Activated CD4-positive, alpha-beta T cell treated with anti-CD3 and anti-CD28 coated beads, Interleukin-2, amount 50 U/mL, for 48 hours (primary cell): ENCODE results near the gene FFAR1.

Experiments
- DNase-seq, 2 experiments: peaks; one replicate each; pipeline ENCODE4 v3.0.0-alpha.2; 2020

FFAR1 gene

DNA sequence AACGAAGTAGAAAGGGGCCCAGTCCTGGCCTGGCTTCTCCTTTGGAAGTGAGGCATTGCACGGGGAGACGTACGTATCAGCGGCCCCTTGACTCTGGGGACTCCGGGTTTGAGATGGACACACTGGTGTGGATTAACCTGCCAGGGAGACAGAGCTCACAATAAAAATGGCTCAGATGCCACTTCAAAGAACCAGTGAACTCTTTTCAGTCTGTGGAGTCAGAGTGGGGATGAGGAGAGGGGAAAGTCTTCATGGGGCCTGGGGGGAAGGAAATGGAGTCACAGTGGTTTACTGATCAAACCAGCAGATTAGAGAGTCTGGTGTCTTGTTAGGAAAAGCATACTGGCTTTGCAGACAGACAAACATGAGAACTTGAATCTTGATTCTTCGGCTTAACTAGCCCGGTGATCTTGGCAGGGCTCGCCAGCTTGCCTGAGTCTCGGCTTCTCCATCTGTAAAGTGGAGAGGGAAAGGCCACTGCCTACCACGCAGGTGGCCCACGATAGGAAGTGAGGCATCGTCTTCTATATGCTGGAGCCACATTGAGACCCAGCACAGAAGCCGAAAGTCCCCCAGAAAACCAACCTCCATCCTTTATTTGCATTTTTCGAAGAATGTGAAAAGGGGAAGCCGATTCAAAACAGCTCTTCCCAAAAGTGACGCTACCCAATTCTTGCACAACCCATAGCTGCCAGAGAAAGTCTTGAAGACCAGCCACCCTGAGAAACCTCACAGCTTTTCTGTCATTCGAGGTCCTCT, at the start of gene FFAR1:
Gene FFAR1, plus strand, starts transcription at position 732 of the 759 bp plus-strand sequence. CDS start 3,650 bp downstream, outside the sequence.
- DNase-seq: peak; percentile 56 to 69

DNA sequence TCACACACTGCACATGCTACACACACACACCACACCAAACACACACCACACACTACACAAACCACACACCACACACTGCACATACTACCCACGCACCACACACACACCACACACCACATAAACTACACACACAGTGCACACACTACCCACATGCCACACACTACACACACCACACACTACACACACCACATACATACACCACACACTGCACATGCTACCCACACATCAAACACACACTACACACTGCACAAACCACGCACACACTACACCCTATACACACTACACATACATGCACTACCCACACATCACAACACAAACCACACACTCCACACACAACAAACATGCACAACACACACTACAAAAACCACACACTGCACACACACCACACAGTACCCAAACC, 49.8 kb upstream of the FFAR1 start:
- DNase-seq: no peak

DNA sequence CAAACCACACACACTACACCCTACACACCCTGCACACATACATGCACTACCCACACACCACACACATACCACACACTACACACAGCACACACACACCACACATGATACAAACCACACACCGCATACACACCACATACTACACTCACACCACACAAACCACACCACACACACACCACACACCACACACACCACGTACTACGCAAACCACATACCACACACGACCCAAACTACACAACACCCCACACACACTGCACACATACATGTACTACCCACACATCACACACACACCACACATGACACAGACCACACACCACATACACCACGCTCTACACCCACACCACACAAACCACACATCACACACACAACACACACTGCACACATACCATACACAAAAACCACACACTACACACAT, 49.1 kb upstream of the FFAR1 start:
- DNase-seq: no peak

- DNase-seq: no peak
Measured at GRCh38 chr19:35299523-35300338, 48.0 kb upstream of the FFAR1 start.

DNA sequence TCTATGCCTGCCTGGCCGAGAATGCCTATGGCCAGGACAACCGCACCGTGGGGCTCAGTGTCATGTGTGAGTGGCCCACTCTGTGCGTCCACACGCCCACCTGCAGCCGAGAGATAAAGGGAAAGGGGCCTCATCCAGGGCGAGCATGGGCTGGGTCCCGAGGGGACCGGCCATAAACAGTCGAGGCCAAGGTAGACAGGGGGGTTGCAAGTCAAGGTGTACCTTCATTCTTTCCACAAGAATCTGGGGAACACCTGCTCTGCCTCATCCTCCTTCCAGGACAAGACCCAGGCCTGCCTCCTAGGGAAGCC, 47.4 kb upstream of the FFAR1 start:
- no peak for DNase-seq

DNA sequence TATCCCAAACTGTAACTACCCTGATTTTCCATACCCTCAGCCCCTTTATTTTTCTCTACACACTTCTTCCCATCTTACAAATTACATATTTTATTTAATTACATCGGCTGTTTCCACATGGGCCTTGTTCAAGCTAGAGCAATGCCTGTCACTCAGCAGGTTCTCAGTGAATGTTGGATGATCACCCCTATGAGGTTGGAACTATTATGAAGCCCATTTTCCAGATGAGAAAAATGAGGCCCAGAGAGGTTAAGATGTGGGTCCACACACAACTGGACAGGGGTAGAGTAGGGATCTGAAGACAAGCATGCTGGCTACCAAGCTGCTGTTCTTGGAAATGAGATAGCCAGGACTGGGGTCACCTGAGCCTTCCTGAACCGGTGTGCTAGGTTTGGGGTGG, 45.7 kb upstream of the FFAR1 start:
- no peak for DNase-seq

DNA sequence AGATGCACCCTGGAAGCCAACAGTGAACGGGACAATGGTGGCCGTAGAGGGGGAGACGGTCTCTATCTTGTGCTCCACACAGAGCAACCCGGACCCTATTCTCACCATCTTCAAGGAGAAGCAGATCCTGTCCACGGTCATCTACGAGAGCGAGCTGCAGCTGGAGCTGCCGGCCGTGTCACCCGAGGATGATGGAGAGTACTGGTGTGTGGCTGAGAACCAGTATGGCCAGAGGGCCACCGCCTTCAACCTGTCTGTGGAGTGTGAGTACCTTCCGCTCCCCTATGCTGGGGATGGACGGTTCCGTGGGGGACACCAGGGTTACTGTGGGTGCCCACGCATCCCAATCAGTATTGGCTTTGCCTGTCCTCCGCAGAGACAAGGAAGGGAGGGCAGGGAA, 45.3 kb upstream of the FFAR1 start:
- DNase-seq: no peak

DNA sequence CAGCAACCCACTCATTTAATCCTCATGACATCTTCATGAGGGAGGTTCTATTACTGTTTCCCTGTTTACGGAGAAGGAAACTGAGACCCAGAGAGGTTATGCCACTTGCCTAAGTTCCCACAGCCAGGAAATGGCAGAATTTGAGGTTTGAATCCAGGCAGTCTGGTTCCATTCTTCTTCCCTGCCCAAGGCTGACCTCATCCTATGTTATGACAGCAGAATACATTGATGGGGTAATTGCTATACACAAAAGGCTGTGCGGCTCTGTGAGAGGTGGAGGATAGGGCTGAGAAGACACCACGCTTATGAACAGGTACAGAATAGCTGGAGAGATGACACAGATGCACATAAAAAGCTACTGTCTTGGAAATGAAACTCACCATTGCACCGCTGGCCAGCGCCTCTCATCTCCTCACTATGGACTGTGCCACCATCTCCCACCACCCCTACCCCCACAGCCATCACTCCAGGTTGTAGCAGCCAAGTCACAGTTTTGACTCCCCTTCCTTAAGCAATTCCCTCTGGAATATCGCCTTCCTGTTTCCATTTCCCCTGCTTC, 44.3 kb upstream of the FFAR1 start:
- DNase-seq: no peak

DNA sequence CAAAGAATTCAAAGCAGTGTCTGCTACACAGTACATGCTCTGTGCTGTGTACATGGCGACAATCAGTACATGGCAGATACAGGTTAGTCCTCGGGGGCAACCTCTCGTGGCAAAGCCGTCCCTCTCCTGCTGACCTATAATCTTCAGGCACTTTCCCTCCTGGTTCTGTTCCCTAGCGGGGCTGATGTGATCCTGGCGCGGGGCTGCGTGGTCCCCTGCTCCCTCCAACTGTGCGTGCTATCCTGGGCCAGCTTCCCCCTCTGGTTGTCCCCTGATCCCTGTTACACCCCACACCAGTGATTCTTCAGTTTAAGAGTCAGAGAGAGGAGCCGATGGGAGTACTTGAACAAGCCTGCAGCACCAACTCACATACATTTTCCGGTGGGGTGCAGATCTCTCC, 43.7 kb upstream of the FFAR1 start:
- no peak for DNase-seq

DNA sequence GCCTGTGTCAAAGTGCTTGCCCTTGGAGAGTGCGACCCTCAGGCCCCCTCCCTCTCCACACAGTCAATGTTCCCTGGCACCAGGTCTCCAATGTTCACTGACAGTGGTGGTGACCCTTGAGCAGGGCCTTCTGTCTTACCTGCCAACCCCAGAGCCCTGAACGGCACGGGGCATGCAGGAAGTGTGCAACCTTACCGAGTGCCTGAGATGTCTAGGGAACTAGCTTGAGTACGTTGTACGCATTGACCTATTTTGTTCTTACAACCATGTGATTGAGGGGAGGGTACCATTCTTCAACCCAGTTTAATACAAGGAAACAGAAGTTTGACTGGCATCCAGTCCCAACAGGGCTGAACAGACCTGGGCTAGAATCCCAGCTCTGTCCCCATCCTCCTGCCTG, 42.5 kb upstream of the FFAR1 start:
- no peak for DNase-seq

DNA sequence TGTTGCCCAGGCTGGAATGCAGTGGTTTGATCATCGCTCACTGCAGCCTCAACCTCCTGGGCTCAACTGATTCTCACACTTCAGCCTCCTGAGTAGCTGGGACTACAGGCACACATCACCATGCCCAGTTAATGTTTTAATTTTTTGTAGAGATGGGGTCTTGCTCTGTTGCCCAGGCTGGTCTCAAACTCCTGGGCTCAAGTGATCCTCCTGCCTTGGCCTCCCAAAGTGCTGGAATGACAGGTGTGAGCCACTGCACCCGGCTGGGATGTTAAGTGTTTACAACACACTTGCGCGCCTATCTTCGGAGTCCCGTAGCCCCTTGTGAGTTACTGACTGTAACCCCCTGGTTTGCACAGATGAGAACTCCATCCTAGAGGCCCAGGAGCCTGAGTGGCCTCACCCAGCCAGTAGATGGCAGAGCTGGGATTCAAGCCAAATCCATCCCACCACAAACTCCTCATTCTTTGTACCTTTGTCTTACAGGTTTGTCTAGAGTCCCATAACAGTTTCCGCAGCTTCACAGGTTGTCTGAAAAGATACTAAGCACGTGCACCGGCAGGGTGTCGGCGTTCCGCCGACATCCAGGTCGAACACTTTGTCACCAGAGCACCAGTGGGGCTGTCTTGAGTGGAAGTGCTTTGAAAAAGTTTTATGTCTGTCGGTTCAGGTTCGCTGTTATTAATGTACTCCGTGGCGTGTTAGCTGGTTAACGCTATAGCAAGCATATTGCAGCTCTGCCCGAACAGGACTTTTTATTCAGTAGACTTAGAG, 41.0 kb upstream of the FFAR1 start:
- peak in 1 of 2 experiments; percentile 27 for DNase-seq

DNA sequence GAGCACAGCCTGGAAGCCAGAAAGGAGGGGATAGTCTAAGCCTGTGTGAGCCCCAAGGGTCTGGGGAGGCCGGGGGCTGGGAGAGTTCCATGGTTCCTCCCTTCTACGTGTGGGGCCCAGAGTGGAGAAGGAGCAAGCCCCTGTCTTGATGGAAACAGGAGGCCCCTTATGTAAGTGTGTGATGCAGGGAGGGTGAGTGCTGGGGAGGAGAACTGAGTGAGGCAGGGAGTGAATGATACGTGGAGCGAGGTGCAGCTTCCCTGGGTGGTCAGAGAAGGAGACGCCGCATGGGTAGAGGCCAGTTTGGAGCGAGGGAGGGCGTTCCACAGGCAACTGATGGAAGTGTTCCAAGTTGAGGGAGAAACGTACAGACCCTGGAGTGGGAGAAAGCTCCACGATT, 39.8 kb upstream of the FFAR1 start:
- no peak for DNase-seq

- no peak for DNase-seq
Measured at GRCh38 chr19:35308910-35309309, 38.8 kb upstream of the FFAR1 start.

- DNase-seq: no peak
Measured at GRCh38 chr19:35309481-35310279, 38.0 kb upstream of the FFAR1 start.

DNA sequence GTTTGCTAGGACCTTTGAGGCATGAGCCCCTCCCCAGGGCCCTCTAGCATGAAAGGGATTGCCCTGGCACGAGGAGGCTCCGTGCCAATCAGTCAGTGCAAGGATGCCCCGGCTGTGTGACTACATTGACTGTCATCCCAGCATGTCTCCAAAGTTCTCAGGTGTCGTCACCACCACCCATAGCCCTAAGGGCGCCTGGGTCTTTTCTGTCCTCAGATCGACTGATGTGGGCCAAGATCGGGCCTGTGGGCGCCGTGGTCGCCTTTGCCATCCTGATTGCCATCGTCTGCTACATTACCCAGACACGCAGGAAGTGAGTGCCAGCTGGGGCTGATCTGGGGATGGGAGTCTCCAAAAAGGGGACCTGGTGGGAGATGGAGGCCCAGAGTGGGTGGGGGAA, 37.4 kb upstream of the FFAR1 start:
- DNase-seq: no peak

DNA sequence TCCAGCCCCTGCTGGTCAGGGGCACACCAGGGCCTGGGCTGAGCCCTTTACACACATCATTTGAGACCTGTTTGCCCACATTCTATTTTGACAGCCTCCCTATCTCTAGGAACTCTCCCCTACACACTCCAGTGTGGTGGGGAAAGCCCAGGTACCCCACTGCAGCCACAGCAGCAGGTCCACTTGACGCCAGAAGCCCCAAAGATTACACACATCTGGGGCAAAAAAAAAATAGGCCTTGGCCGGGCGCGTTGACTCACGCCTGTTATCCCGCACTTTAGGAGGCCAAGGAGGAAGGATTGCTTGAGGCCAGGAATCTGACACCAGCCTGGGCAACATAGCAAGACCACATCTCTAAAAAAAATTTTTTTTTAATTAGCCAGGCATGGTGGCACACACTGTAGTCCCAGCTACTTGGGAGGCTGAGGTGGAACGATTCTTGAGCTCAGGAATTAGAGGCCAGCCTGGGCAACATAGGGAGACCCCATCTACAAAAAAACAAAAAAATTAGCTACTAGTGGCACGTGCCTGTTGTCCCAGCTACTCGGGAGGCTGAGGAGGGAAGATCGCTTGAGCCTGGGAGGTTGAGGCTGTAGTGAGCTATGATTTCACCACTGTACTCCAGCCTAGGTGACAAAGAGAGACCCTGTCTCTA, 36.8 kb upstream of the FFAR1 start:
- no peak for DNase-seq

DNA sequence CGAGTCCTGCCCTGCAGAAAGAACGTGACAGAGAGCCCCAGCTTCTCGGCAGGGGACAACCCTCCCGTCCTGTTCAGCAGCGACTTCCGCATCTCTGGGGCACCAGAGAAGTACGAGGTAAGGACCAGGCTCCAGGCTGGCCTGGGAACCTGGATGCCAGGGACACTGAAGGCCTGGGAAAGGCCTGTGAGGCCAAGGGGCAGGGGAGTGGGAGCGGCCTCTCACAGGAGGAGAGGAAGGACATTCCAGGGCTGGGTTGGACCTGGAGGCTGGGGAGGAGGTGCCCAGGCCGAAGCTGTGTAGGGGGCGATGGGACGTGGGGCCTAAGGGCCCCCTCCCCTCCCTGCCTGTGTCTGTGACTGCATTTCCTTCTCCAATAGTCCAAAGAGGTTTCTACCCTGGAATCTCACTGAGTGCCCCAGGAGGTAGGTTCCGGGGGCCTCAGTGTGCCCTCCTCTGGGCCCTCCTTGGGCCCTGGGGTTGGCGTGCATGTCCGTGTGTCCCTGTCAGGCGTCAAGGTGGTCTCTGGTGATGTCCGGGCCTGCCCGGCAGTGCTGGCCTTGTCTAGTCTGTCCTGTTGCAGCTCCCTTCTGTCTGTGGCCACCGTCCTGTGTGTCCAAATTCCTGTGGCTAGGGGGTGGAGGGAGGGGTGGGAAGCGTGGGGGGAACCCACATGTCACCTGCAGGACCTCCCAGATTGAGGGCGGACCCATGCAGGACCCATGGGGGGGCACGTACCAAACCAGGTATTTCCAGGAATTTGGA, 35.6 kb upstream of the FFAR1 start:
- DNase-seq: no peak

DNA sequence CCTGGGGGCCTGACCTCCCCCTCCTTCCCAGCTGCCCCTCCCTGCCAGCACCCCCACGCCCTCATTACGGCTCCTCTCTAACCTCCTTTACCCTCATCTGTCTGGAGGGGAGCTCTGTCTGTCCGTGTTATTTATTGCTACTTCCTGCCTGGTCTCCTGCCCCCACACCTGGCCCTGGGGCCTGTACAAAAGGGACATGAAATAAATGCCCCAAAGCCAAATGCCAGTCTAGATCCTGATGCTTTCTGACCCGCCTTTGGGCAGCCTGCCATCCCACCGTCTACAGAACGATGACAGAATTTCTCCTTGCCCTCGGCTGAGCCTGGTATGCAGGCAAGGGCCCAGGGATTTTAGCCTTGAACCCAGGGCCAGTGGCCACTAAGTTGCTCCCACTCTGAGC, 34.1 kb upstream of the FFAR1 start:
- DNase-seq: no peak

- no peak for DNase-seq
Measured at GRCh38 chr19:35314031-35314430, 33.7 kb upstream of the FFAR1 start.

DNA sequence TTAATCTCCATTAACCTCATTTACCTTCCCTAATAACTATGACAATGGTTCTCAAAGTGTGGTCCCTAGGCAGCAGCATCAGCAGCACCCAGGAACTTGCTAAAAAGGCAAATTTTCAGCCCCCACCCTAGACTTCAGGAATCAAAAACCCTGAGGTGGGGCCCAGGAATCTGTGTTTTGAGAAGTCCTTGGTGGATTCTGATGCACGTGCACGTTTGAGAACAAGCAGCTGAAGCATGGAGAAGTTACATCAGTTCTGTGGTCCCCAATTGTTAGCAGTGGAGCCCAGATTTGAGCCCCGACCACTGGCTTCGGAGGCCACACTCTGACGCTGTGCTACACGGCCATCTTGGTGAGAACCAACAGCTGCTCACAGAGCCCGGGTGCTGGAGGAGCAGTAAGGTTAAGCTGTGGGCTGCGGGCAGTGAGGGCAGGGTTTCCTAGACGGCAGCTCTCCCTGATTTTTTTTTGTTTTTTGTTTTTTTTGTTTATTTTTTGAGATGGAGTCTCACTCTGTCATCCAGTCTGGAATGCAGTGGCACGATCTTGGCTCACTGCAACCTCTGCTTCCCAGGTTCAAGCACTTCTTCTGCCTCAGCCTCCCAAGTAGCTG, 32.7 kb upstream of the FFAR1 start:
- DNase-seq: no peak

GRCh38 chr19:35315883-35316282, 31.8 kb upstream of the FFAR1 start:
- DNase-seq: no peak
